GM19328 (cell line): Measurements from ENCODE around the gene ADAMTS14.

ENCODE experiments used
- ATAC-seq: cut with Tn5 transposase; IDR thresholded peaks from one replicate; pipeline ENCODE4 v1.9.1; 2021; ENCODE audit warnings: mild to moderate bottlenecking, moderate library complexity; ENCODE audit not compliant: unreplicated experiment

ADAMTS14 gene

GRCh38 chr10:70722820-70723424 is 50.6 kb downstream of the ADAMTS14 start:
- no peak for ATAC-seq

GRCh38 chr10:70723771-70724170 is 51.5 kb downstream of the ADAMTS14 start:
- no peak for ATAC-seq

- ATAC-seq = no peak
These were observed 54.7 kb downstream of the ADAMTS14 start for GRCh38 chr10:70726909-70727495.

GRCh38 chr10:70728328-70728727 is 56.0 kb downstream of the ADAMTS14 start:
- no peak for ATAC-seq

- no peak for ATAC-seq
These were observed 57.6 kb downstream of the ADAMTS14 start for GRCh38 chr10:70729763-70730357.

GRCh38 chr10:70730955-70731354 is 58.6 kb downstream of the ADAMTS14 start:
- no peak for ATAC-seq

GRCh38 chr10:70732569-70732968 is 60.3 kb downstream of the ADAMTS14 start:
- no peak for ATAC-seq

GRCh38 chr10:70733051-70733450 is 60.7 kb downstream of the ADAMTS14 start:
- ATAC-seq = no peak

- no peak for ATAC-seq
These were observed 62.9 kb downstream of the ADAMTS14 start for GRCh38 chr10:70735161-70735560.

- no peak for ATAC-seq
These were observed 64.2 kb downstream of the ADAMTS14 start for GRCh38 chr10:70736525-70736924.

GRCh38 chr10:70737250-70737649 is 64.9 kb downstream of the ADAMTS14 start:
- no peak for ATAC-seq

GRCh38 chr10:70738006-70738760 is 65.9 kb downstream of the ADAMTS14 start:
- no peak for ATAC-seq

- no peak for ATAC-seq
These were observed 66.4 kb downstream of the ADAMTS14 start for GRCh38 chr10:70738761-70739121.

GRCh38 chr10:70740406-70741288 is 68.3 kb downstream of the ADAMTS14 start:
- no peak for ATAC-seq

GRCh38 chr10:70742537-70743429 is 70.5 kb downstream of the ADAMTS14 start:
- ATAC-seq = no peak

GRCh38 chr10:70743430-70743788 is 71.1 kb downstream of the ADAMTS14 start:
- ATAC-seq = no peak

GRCh38 chr10:70743879-70744278 is 71.6 kb downstream of the ADAMTS14 start:
- ATAC-seq = no peak

- ATAC-seq = no peak
These were observed 72.4 kb downstream of the ADAMTS14 start for GRCh38 chr10:70744617-70745143.

GRCh38 chr10:70745555-70745954 is 73.2 kb downstream of the ADAMTS14 start:
- no peak for ATAC-seq
